Endothelial cell of umbilical vein (primary cell): Measurements from ENCODE around the gene DPP10. TPM values are rescaled to one million over a fixed set of nuclear protein-coding genes. Genes with fewer than 3 reads are reported as not detected.

Experiments used
- BruUV-seq: library from RNA; stranded (reverse); fragments of 400-500 nt; replicated peaks from 2 replicates; lab custom pipeline; 2021; lab: Mats Ljungman, UMichigan
- CTCF ChIA-PET: fragments of 300-600, 350-600 bp; sonication (Branson Sonifier 250); formaldehyde crosslinking; loops from one replicate; lab custom pipeline; 2021; ENCODE audit warnings: antibody characterized with exemption, inconsistent platforms; lab: Charles Lee
- POLR2A ChIA-PET: fragments of 300-600, 350-600 bp; sonication (Branson Sonifier 250); formaldehyde crosslinking; loops from one replicate; lab custom pipeline; 2021; ENCODE audit warnings: antibody characterized with exemption, inconsistent platforms; lab: Charles Lee
- DNase-seq: peaks from one replicate; pipeline ENCODE4 v3.0.0-alpha.2; 2011; ENCODE audit warnings: low read depth, low spot score
- FAIRE-seq: peaks from 2 replicates; lab custom pipeline; 2011; peaks lifted over from hg19 to GRCh38; lab: Jason Lieb, UNC
- H2AFZ ChIP-seq: 2 replicates; pipeline ENCODE4 v1.6.0; 2012; ENCODE audit warnings: low read depth, low read length, control low read depth, inconsistent platforms
- H3K27ac ChIP-seq: 2 replicates; pipeline ENCODE4 v1.5.1; 2011; ENCODE audit warnings: low read depth, mild to moderate bottlenecking, control low read depth, low read length, moderate library complexity; ENCODE audit not compliant: insufficient read depth
- H3K27me3 ChIP-seq, 2 experiments: 2 replicates each; pipeline versions ENCODE4 v1.6.0 to v1.6.1; 2011; ENCODE audit warnings: low read length in 2 of 2, mixed read lengths in 1 of 2; ENCODE audit not compliant: control insufficient read depth in 2 of 2, insufficient read depth in 2 of 2
- H3K36me3 ChIP-seq, 2 experiments: 2 replicates in 1 of 2; 3 replicates in 1 of 2; pipeline ENCODE4 v1.5.1; 2011; ENCODE audit warnings: low read length in 2 of 2, mild to moderate bottlenecking in 1 of 2, moderate library complexity in 1 of 2; ENCODE audit not compliant: control insufficient read depth in 2 of 2, insufficient read depth in 2 of 2; ENCODE audit errors: extremely low read depth in 1 of 2
- H3K4me1 ChIP-seq: 3 replicates; pipeline ENCODE4 v1.5.1; 2011; ENCODE audit warnings: mild to moderate bottlenecking, low read length; ENCODE audit not compliant: control insufficient read depth, insufficient read depth; ENCODE audit errors: extremely low read depth
- H3K4me2 ChIP-seq: 2 replicates; pipeline ENCODE4 v1.6.1; 2011; ENCODE audit warnings: low read length, control low read depth, mixed read lengths; ENCODE audit not compliant: insufficient read depth
- H3K4me3 ChIP-seq, 3 experiments: fragments of 200-600 bp in 1 of 3; sonication (generic), shearing (Covaris generic) in 1 of 3; replicated peaks in 1 of 3; 2 replicates each; pipeline ENCODE4 v1.5.1; 2011 to 2016; ENCODE audit warnings: control low read depth in 3 of 3, low read length in 3 of 3, mild to moderate bottlenecking in 2 of 3, inconsistent platforms in 1 of 3, low read depth in 1 of 3, moderate library complexity in 1 of 3; ENCODE audit not compliant: insufficient read depth in 1 of 3
- H3K79me2 ChIP-seq: 2 replicates; pipeline ENCODE4 v1.6.0; 2012; ENCODE audit warnings: low read length, inconsistent platforms; ENCODE audit not compliant: control insufficient read depth, insufficient read depth
- H3K9ac ChIP-seq: replicated peaks from 2 replicates; pipeline ENCODE3; 2011; ENCODE audit warnings: low read length, control low read depth; ENCODE audit not compliant: insufficient read depth; ENCODE audit errors: extremely low read depth
- H3K9me1 ChIP-seq: replicated peaks from 3 replicates; pipeline ENCODE4 v1.6.0; 2011; ENCODE audit warnings: mild to moderate bottlenecking, low read length; ENCODE audit not compliant: control insufficient read depth, insufficient read depth; ENCODE audit errors: extremely low read depth
- H3K9me3 ChIP-seq: replicated peaks from 2 replicates; pipeline ENCODE4 v1.5.1; 2012; ENCODE audit warnings: low read length, inconsistent platforms; ENCODE audit not compliant: control insufficient read depth, insufficient read depth
- H4K20me1 ChIP-seq: replicated peaks from 2 replicates; pipeline ENCODE3; 2011; ENCODE audit warnings: mild to moderate bottlenecking, low read length; ENCODE audit not compliant: control insufficient read depth, insufficient read depth; ENCODE audit errors: extremely low read depth
- CTCF ChIP-seq, 2 donors: IDR thresholded peaks; 1 replicate in 1 of 2; 2 replicates in 1 of 2; pipeline ENCODE4 v1.5.1; 2011; ENCODE audit warnings: low read length in 2 of 2, mild to moderate bottlenecking in 2 of 2, moderate library complexity in 2 of 2, control low read depth in 1 of 2, inconsistent platforms in 1 of 2, low read depth in 1 of 2; ENCODE audit not compliant: insufficient read depth in 1 of 2; ENCODE audit errors: extremely low read depth in 1 of 2
- EZH2 ChIP-seq: IDR thresholded peaks from 2 replicates; pipeline ENCODE4 v1.6.1; 2012; ENCODE audit warnings: borderline replicate concordance, low read depth, mild to moderate bottlenecking, moderate library complexity, low read length, inconsistent platforms; ENCODE audit not compliant: severe bottlenecking
- GATA2 ChIP-seq: IDR thresholded peaks from 2 replicates; pipeline ENCODE4 v1.7.0; 2011; ENCODE audit warnings: low read depth, mild to moderate bottlenecking, moderate library complexity, mixed read lengths, low read length; ENCODE audit not compliant: insufficient read length, insufficient read depth
- MAX ChIP-seq: IDR thresholded peaks from 2 replicates; pipeline ENCODE4 v1.6.1; 2011; ENCODE audit not compliant: insufficient read depth, insufficient read length
- MYC ChIP-seq: IDR thresholded peaks from one replicate; pipeline ENCODE4 v1.6.1; 2011; ENCODE audit warnings: mild to moderate bottlenecking, low read depth, low read length
- POLR2A ChIP-seq: IDR thresholded peaks from 2 replicates; pipeline ENCODE4 v1.6.1; 2012; ENCODE audit warnings: low read depth, mild to moderate bottlenecking, control low read depth, low read length
- POLR2AphosphoS5 ChIP-seq: IDR thresholded peaks from 2 replicates; pipeline ENCODE4 v1.6.1; 2012; ENCODE audit warnings: low read depth, mild to moderate bottlenecking, control low read depth, low read length, moderate library complexity; ENCODE audit not compliant: insufficient read depth
- dilution Hi-C: fragments of 300-500 bp; cut with MboI; formaldehyde crosslinking; loops from one replicate; pipeline ENCODE4 v1.15.0; 2019; ENCODE audit warnings: low sequenced_read_pairs; ENCODE audit not compliant: extremely low pct_ligation_motif_present
- intact Hi-C: fragments of 100-400 bp; cut with micrococcal nuclease; formaldehyde crosslinking; loops from one replicate; pipeline ENCODE4 v1.10.0; 2022
- polyA plus RNA-seq, 4 experiments: library from polyadenylated mRNA; depleted of rRNA in 3 of 4; stranded (reverse) in 3 of 4; unstranded in 1 of 4; fragments of >200 nt; gene quantifications; 2 replicates each; pipeline versions ENCODE4 v1.2.1 to v1.2.3, GENCODE V29; 2011 to 2012; ENCODE audit warnings: missing spikeins in 1 of 4
- total RNA-seq: library from RNA; stranded (reverse); gene quantifications from 2 replicates; pipeline ENCODE4 v1.2.3, GENCODE V29; 2021

The DPP10 gene
- total and polyA plus RNA-seq, 2 donors (not counting 3 experiments of a cell fraction or from before 2014, with no cell fraction given), result not detected

GRCh38 chr2:114421781-114422180 lies 20.7 kb upstream of the DPP10 start:
- Histone ChIP-seq H3K9me3 (peaks cover 7% of the 10 kb centered on the region), H3K4me1 (no peaks in the 10 kb centered on the region), H3K36me3 (no peaks in the 10 kb centered on the region), H3K9me1 (no peaks in the 10 kb centered on the region), H3K27ac (no peak overlapping the region), H4K20me1 (no peaks in the 10 kb centered on the region), H2AFZ (no peak overlapping the region), H3K4me3 (no peak overlapping the region), H3K4me2 (no peak overlapping the region), H3K27me3 (no peaks in the 10 kb centered on the region), H3K9ac (no peak overlapping the region), H3K79me2 (no peaks in the 10 kb centered on the region)
- BruUV-seq, result no TSS peak
- dilution Hi-C loops, result no loop called here
- FAIRE-seq, result no peak
- POLR2A ChIA-PET, result no interaction called here
- intact Hi-C loops, result no loop called here
- DNase-seq, result no peak
- no peak for TF ChIP-seq POLR2A
- TF ChIP-seq POLR2AphosphoS5, result no peak
- CTCF ChIA-PET, result no interaction called here

- no TSS peak for BruUV-seq
- no peaks in the 10 kb centered on the region for H3K9me1 ChIP-seq
- TF ChIP-seq GATA2 (no peak), MAX (no peak), EZH2 (no peak), POLR2A (no peak), MYC (no peak), CTCF (IDR thresholded peaks at IDR 0.05; ENCODE audit: extremely low read depth in 1 of 2, insufficient read depth in 1 of 2, low read depth in 1 of 2, low read length in 2 of 2) (no peak)
- CTCF ChIA-PET, result no interaction called here
- intact Hi-C loops (no loop called here), dilution Hi-C loops (no loop called here)
- no peaks in the 10 kb centered on the region for H3K4me1 ChIP-seq
- no peaks in the 10 kb centered on the region for H3K27me3 ChIP-seq
- H2AFZ ChIP-seq, result no peak overlapping the region
- POLR2A ChIA-PET, result no interaction called here
- H3K9ac ChIP-seq, result no peak overlapping the region
- H3K27ac ChIP-seq, result no peak overlapping the region
- no peaks in the 10 kb centered on the region for H4K20me1 ChIP-seq
- FAIRE-seq, result no peak
- peaks cover 2% of the 10 kb centered on the region for H3K9me3 ChIP-seq
- no peaks in the 10 kb centered on the region for H3K36me3 ChIP-seq
- no peak for DNase-seq
- H3K4me3 ChIP-seq, result no peak overlapping the region
- H3K79me2 ChIP-seq, result no peaks in the 10 kb centered on the region
- H3K4me2 ChIP-seq, result no peak overlapping the region
These were observed 17.7 kb upstream of the DPP10 start for GRCh38 chr2:114424699-114425098.
